Fibroblast of skin of abdomen (primary cell): ENCODE data around the gene TOPORS.
A peak's percentile ranks its signal among the peaks of the same experiment; 100 is the strongest.
"Not testable (repeated sequence)": the region's sequence is repeated elsewhere in the genome, so short reads cannot be mapped to it uniquely, and the experiment has no call there.

Experiments used
- DNase-seq: peaks from one replicate; pipeline ENCODE4 v3.0.0-alpha.2; 2013

TOPORS gene

DNA sequence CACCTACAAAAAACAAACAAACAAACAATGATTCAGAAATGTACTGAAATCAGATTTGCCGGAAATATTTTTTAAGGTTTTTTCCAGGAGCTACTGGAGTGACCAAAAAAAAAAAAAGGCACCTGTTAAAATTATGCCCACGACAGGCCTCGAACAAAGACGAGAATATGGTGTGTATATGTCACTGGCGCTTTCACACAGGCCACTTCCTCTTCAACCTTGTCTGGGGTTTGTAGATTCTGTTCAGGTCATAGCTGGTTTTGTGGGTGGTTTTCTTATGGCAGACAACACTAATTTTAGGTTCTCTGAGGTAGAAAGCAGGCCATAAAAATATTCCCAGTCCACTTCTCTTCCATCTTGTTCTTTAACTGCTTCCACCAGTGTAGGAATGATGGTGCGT, 13.6 kb upstream of the TOPORS start:
- no peak for DNase-seq

DNA sequence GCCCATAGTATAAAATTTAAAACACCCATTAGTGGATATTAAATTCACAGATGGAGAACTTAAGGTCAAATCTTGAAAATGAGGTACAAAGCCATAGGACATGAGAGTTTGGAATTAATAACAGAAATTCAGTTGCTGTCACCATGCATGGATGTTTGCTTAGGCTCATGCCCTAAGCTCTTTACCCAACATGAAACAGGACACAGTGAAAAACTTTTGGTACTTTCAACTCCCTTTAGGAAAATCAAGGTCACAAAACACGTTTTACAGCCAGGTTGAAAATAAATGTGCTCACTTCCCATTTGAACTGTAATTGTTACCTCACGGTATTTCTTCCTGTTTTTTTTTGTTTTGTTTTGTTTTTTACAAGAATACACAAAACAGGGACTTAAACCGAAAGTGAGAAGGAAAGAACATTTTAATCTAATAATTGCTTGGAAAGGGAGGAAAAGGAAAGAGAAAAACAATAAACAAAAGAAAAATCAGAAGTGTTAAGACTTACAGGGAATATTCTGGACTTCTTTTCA, 6.1 kb upstream of the TOPORS start:
- no peak for DNase-seq

DNA sequence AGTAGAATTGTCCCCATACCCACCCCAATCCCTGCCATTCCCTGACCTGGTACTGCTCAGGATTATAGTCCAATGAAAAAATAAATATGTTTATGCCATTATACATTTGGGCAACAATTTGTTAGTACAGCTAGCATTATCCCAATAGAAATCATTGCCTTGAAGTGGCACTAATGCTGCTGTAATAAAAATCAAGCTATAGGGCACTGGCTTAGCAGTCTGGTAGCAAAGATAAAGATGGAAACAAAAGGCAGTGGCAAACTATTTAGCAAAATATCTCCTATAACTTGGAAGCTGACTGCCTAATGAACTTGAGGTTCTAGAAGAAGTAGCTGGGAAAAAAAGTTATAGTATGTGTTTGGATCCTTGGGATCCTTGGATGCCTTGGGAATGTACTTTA, 2.2 kb upstream of the TOPORS start:
- DNase-seq, result no peak

DNA sequence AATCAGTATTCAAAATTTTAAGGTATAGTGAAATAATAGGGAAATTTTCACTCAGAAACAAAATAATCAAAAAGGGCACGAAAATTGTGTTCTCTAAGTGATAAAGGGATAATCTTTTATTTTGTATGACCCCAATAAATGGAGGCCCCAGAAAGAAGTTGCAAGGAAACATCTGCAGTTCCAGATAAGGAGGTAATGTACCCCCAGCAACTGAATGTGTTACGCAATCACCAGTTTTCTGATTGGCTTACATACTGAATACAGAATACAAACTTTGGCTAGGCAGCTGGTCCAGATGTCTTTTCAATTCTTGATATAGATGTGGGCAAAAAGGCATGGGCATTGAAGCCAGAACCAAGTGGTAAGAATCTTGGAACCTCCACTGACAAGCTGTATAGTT, 1.7 kb upstream of the TOPORS start:
- DNase-seq, result no peak

DNA sequence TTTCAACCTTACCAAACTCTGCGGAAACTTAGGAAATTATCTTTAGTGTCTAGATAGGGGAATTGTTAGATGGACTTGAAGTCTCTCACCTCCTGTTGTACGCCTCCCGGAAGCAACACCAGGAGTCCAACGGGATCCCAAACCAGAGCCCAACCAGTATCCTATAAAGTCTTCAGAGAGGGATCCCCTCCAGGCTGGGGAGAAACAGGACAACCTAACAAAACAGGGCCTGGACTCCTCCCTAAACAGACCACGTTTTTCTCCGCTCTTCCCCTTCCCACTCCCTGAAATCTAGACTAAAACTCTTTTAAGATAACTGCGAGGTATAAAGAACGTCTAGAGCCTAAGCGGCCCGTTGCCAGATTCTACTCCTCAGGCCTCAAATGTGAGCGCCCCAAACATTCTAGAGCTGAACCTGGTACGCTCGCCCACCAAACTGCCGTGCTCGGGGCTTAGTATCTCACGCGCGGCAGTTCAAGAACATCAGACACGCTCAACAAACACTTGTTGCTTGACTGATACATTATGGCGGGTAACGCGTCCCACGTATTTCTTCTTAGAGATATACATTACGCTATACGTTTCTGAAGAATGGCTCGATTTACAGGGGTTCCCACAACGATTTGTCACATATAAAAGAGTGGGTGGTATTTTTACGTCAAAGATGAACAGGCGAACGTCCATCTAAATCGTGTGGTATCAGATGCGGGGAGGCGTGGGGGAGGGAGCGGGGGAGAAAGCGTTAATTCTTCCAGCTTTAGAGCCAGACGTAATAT, 922 bp downstream of the TOPORS start:
- peak; percentile 52 for DNase-seq

DNA sequence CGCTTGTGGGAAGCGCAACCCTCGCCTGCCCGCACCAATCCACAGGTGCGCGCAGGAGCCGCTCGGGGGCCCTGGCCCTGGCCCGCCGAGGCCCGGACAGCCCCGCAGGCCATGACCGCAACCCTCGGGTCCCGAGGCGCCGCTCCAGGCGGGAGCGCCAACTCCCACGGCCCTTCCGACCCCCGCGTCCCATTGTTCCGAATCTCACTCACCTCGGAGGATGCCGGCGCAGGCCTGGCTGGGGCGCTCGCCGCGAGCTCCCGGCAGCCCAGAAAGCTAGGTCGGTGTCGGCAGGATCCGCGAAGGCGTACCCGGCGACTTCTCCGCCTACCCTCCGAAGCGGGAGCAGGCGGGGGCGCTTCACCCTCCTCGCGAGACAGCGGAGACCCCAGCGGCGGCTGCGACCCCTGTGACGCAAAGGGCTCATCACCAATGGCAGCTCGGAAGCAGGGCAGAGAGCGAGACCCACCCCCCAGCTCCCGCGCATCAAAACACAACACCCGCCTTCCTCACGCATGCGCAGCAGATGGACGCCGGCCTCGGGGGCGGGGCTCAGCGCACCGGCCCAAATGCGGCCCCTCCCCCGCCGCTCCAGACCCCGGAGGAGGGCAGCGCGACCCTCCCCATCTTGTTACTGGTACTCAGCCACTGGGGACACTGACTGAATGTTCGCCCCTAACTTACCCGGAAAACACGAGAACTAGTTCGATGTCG, 1.7 kb downstream of the TOPORS start:
- peak; percentile 94 for DNase-seq

DNA sequence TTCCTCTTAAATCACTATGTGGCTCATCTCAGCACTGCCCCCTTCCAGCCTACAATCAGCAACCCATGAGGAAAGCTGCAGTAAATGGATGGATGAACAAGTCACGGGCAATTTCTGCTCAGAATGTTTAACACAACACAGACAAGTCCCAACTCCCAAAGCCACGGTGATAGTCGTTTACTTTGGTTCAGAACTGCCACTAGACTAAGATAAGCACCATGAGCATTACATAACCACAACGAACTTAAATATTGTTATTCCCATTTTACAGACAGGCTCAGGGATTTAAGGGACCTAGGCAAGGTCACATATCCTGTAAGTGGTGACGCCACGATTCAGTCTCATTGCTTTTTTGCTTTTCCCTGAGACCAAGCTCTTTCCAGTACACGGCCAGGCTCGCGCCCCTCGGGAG, 2.2 kb downstream of the TOPORS start:
- peak; percentile 15 for DNase-seq

DNA sequence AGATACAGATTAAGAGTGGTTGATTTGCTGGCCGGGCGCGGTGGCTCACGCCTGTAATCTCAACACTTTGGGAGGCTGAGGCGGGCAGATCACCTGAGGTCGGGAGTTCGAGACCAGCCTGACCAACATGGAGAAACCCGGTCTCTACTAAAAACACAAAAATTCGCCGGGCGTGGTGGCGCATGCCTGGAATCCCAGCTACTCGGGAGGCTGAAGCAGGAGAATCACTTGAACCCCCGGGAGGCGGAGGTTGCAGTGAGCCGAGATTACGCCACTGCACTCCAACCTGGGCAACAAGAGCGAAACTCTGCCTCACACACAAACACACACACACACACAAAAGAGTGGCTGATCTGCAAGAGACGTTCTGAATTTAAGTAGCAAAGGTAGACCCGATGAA, 4.2 kb downstream of the TOPORS start:
- not testable (repeated sequence) for DNase-seq

DNA sequence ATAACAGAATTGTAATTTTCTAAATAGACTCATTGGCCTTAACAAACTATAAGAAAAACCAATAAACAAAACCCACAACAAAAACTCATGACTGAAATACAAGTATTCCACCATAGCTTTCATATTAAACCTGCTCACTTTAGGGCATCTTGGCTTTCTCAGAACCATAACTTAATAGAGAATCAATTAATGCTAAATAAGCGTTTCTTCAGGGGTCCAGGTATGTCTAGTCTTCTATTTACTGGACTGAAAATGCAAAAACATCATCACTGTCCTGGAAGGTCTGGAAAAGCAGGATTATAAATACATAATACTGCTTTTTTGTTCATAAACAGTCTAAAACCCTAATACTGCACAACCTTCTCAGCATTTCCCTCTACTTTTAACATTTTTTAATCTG, 6.5 kb downstream of the TOPORS start:
- no peak for DNase-seq

DNA sequence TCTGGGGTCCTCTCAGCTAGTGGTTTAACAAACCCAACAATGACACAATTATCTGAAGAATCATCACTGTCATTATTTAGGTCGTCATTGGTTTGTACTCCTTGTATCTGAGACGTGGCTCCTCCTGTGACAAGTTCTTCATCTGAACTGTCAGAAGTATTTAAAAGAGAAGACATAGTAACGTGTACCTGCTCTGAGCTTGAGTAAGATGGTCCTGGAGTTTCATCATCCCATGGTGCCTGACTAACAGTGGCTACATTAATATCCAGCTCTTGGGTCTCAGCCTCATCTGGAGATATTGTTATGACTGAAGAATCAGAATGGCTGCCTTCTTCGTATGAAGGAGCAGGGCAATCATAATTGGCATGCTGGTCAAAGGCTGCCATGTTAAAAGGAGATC, 9.3 kb downstream of the TOPORS start:
- DNase-seq, result no peak

DNA sequence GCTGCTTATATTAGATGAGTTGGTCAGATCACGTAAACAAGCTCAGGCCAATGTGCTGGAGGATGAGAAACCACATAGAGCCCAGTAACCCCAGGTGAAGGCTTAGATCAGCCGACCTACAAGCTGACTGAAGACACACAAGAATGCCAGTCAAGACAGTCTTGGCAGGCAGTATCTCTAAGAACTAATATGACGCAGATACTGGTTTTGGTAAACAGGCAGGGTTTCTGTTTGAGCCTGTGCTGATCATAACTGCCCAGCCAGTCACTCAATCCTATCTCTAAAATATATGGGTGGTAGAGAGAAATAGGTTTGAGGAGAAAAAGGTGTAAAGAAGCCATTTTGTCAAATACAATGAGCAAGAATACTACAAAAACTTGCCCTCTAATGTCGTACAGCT, 18.6 kb downstream of the TOPORS start:
- no peak for DNase-seq

DNA sequence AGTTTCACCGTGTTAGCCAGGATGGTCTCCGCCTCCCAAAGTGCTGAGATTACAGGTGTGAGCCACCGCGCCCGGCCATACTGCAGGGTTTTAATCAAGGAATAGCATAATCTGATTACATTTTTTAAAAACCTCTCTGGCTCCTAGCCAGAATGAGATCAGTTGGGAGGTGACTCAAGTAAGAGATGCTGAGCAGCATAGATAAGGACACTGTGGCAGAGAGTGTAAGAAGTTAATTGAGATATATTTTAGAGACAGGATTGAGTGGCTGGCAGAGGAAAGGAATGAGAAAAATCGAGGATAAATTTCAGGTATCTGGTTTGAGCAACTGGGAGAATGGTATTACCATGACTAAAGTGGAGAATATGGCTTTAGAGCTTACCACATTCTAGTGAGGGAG, 19.1 kb downstream of the TOPORS start:
- no peak for DNase-seq

DNA sequence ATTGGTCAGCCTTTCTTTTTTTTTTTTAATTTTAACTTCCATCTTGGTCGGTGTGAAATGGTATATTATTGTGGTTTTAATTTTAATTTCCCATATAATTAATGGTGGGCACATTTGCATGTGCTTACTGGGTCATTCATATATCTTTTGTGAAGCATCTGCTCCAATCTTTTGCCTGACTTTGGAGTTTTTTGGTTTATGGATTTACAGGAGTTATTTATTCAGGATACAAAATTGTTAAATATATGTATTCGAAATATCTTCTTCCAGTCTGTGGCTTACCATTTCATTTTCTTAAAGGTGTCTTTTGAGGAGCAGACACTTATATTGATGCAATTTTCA, 25.7 kb downstream of the TOPORS start:
- DNase-seq, result no peak

DNA sequence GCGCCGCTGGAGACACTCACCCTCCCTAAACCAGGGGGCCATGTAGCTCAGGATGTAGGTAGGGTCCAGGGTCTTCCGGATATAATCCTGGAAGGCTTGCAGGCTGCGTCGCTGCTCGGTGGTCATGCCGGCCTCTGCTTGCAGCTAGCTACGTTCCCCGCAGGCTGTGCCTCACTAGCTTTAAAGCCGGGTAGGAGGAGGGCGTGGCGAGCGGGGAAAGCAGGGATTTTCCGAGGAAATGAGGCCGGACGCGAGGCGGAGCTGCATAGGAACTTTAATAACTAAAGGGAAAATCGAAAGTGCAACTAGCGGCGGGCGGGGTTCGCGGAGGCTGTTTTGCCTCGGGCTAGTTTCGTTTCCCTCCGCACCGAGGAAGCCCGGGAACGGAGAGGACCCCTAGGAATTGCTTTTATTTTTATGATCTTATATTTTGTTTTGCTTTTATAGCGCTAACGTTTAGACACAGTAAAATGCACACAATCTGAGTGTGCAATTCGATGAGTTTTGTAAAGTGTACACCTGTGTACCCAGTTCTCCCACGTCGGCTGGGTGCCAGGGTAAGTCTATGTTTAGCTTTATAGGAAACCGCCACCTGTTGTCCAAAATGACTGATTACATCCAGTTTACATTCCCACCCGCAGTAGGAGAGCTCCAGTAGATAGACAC, 26.2 kb downstream of the TOPORS start, which contains the start of gene RIGI:
TSS of gene RIGI (minus strand) at position 156 of the 666 bp plus-strand sequence. CDS start at position 126, 30 bp downstream.
- peak; percentile 90 for DNase-seq

DNA sequence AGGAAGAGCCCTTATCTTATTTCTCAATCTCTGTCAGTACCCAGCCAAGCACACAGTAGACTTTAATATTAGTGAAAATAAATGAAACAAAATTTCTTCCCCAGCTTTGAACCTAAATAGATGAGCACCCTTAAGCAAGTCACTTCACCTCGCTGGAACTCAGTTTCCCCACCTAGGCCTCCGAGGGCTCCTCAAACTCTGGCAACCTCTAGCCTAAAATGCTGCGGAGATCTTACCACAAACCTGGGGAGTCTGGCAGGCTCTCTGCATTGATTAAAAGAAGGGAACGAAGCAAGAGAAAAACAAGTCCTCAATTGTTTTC, 26.7 kb downstream of the TOPORS start:
- DNase-seq, result no peak

DNA sequence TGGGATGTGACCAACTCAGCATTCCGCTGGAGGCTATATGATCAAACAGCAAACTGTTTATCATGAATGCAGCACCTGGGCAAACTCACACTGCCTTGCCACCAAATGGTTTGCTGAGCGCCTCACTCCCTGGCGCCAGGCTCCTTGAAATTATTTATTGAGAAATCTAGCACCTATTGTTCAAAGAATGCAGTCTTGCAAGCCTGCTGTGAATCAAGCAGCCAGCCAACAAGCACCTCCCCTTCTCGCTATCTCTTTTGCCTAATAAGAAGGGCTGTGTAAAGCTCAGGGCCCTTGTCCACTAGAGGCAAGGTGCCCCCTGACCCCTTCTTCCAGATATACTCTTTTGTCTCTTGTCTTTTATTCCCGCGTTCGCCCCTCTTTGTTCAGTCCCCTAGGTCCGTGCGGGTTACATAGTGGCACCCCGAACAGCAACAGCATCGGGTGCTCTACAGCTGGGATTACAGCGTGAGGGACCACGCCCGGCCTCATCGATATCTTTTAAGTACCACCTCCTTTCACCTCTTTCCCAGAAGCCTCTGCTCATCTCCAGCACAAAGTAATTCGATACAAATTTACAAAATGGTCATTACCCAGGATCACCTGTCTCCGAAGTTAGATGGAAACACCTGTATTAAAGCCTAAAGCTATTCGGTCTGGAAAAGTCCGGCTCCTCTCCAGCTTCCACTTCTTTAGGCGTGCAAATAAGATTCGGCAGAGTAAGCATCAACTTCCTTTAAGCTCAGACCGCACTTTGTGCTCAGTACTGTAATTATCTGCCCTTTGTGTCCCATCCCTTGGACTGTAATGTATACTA, 27.3 kb downstream of the TOPORS start:
- no peak for DNase-seq

DNA sequence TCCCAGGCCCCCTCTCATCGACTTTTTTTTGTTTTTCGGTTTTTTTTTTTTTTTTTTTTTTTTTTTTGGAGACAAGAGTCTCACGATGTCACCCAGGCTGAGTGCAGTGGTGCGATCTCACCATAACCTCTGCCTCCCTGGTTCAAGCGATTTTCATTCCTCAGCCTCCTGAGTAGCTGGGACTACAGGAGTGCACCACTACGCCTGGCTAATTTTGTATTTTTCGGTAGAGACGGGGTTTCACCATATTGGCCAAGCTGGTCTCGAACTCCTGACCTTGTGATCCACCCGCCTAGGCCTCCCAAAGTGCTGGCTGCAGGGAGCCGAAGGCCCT, 27.9 kb downstream of the TOPORS start:
- DNase-seq, result not testable (repeated sequence)

DNA sequence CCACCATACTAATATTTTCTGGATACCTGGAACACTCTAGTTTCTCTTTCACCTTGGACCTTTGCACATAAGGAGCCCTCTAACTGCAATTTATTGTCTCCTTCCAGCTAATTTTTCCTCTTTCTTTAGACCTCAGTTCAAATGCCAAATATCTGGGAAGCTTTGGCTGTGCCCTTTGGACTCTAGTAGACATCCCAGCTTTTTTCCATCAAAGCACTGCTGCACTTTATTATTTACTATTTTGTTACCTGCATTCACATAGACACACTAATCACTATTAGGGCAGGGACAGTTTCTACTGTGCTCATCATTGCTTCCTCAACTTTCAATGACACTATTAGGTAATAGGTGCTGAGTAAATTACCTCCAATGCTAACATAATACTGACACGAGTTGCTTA, 28.5 kb downstream of the TOPORS start:
- no peak for DNase-seq

DNA sequence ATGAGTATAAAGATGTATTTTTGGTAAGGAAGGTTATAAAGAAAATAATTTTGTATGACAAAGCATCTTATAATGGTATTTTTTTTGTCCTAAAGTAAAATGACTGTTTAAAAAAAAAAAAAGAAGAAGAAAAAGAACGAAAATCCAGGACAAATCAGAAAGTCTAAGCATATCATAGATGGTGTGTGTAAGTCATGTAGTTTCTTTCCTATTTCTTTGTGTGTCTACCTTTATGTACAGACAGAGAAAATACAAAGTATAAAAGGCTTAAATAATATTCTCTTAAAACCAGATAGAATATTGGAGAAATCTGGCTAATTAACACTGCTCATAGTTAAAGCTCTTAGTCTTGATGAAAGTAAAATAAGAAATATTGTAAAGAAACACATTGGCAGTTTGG, 34.1 kb downstream of the TOPORS start:
- no peak for DNase-seq

DNA sequence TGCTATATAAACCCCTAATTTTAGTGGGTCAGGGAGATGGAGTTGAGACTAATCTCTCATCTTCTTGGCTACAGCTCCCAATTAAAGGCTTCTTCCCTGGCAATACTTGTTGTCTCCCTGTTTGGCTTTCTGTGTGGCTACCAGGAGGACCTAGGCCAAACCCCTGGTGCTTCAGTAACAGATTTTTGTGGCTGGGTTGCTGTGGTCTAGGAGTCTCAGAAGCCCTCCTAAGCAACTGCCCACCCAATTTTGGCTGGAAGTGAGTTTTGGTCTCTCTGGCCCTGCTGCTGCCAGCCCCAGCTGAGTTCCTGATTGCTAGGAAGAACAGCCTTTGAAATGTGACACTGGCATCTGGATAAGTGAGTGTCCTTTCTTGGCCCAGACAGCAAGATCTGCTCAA, 36.1 kb downstream of the TOPORS start:
- DNase-seq, result no peak

DNA sequence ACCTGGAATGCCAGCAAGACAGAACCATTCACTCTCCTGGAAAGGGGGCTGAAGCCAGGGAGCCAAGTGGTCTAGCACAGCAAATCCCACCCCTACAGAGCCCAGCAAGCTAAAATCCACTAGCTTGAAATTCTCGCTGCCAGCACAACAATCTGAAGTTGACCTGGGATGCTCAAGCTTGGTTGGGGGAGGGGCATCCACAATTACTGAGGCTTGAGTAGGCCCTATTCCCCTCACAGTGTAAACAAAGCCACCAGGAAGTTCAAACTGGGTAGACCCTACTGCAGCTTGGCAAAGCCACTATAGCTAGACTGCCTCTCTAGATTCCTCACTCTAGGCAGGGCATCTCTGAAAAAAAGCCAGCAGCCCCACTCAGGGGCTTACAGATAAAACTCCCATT, 43.7 kb downstream of the TOPORS start:
- DNase-seq, result no peak

DNA sequence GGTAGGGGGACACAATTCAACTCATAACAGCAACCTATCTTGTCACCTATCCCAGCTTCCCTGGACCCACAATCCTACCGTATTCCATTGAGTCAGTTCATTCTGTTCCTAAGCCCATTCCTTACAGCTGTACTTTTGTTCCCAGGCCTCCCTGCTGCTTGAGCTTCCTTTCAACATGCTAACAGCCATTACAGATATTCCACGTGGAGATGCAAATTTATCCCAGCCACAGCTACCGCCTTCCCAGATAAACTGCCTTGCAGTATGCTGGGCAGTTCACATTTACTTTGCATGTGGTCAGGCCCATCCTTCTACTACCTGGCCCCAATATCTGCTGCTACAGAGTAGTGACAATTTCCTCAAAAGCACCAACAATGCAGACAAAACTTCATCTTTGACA, 49.4 kb downstream of the TOPORS start:
- no peak for DNase-seq

DNA sequence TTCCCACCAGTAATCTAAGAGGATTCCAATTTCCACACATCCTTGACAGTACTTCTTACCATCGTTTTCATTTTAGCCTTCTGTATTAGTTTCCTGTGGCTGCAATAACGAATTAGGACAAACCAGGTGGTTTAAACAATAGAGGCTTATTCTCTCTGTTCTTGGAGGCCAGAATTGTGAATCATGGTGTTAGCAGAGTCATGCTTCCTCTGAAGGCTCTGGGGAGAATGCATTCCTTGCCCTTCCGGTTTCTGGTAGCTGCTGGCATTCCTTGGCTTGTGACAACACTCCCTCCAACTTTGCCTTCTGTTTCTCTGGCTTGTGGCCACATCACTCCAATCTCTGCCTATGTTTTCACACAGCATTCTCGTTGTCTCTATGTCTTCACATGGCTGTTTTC, 49.9 kb downstream of the TOPORS start:
- peak; percentile 32 for DNase-seq
